GM12872 (cell line): ENCODE data around the gene CFL1.

Experiments
- TF ChIP-seq, protein P1 (sequence below): IDR thresholded peaks from 3 replicates; pipeline ENCODE4 v1.5.1; 2011; ENCODE audit warnings: low read depth, mild to moderate bottlenecking, low read length, moderate library complexity; ENCODE audit not compliant: insufficient read depth

Gene CFL1

DNA sequence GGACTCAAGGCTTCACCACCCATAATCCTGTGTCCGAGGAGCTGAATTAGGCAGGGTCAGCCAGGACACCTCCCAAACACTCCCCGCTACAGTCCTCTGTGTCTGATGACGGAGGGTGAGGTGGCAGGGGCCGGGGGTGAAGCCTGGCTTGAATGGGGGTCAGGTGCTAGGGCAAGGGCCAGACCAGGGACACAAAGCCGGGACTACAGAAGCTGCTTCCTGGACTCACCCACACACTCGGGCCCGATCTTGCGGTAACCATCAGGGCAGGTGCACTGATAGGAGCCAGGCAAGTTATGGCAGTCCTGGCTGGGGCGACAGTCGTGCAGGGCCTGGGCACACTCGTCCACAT lies 12.3 kb upstream of the CFL1 start:
- TF ChIP-seq, protein P1, sequence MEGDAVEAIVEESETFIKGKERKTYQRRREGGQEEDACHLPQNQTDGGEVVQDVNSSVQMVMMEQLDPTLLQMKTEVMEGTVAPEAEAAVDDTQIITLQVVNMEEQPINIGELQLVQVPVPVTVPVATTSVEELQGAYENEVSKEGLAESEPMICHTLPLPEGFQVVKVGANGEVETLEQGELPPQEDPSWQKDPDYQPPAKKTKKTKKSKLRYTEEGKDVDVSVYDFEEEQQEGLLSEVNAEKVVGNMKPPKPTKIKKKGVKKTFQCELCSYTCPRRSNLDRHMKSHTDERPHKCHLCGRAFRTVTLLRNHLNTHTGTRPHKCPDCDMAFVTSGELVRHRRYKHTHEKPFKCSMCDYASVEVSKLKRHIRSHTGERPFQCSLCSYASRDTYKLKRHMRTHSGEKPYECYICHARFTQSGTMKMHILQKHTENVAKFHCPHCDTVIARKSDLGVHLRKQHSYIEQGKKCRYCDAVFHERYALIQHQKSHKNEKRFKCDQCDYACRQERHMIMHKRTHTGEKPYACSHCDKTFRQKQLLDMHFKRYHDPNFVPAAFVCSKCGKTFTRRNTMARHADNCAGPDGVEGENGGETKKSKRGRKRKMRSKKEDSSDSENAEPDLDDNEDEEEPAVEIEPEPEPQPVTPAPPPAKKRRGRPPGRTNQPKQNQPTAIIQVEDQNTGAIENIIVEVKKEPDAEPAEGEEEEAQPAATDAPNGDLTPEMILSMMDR, result no peak

DNA sequence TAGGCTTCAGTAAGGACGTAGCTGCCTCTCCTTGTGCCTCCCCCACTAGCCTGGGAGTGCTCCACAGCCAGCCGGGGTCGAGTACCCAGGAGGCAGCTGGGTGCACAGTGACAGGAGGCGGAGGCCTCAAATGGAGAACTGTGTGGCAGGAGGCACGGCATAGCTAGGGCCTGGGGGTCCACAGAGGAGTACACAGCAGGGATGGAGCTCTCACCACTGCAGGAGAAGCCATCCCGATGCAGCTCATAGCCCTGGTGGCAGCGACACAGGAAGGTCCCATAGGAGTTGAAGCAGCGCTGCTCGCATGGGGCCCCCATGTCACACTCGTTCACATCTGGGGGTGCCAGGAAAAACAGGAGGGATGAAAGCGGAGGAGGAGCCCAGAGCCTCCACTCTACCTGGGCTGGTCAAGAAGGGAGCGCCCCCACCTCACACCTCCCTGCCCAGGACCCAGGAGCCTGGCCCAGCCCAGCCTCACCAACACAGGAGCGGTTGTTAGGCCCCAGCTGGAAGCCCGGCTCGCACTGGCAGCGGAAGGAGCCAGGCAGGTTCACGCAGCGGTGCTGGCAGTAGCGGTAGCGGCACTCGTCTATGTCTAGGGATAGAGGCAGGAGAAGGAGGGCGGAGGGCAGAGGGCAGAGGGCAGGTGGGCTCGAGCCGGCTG lies 11.8 kb upstream of the CFL1 start:
- TF ChIP-seq, protein P1, result no peak

DNA sequence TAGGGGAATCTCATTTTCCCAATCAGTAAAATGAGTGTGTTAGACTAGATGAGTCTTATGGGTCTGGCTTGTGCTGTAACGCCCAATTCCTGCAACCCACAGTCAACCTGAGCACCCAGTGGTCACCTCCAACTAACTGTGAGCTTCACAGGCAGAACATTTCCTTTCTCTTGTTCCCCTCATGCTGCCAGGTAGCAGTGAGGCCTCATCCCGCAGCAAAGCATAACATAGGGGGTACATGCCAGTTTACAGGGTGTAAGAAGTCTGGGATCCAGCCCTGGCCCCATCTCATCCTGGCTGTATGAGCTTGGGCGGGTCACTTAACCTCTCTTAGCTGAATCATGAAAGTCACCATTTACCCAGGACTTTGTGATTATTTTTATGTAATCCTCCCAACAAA lies 10.9 kb upstream of the CFL1 start:
- TF ChIP-seq, protein P1, result no peak

DNA sequence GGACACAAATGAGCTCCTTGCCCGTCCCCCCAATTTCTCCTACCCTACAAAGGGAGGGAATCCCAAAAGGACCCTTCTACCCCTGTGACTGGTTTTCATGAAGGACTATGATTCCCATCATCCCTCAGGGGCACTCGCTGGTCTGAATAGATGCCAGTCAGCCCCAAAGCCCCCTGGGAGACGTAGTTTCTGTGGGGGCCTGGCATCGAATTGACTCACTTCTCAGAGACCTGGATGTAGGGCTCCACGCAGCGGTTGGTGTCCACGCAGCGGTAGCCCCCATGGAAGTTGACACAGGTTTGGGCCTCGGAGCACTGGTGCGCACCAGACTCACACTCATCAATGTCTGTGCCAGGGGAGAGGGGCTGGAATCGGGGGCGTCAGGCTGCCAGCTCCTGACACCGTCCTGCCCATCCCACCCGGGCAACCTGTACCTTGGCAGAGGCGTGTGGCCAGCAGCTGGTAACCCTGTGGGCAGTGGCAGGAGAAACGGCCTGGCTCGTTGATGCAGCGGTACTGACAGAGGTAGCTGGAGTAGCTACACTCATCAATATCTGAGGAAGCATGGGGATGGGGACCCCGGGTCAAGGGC lies 10.2 kb upstream of the CFL1 start:
- TF ChIP-seq, protein P1, result no peak

DNA sequence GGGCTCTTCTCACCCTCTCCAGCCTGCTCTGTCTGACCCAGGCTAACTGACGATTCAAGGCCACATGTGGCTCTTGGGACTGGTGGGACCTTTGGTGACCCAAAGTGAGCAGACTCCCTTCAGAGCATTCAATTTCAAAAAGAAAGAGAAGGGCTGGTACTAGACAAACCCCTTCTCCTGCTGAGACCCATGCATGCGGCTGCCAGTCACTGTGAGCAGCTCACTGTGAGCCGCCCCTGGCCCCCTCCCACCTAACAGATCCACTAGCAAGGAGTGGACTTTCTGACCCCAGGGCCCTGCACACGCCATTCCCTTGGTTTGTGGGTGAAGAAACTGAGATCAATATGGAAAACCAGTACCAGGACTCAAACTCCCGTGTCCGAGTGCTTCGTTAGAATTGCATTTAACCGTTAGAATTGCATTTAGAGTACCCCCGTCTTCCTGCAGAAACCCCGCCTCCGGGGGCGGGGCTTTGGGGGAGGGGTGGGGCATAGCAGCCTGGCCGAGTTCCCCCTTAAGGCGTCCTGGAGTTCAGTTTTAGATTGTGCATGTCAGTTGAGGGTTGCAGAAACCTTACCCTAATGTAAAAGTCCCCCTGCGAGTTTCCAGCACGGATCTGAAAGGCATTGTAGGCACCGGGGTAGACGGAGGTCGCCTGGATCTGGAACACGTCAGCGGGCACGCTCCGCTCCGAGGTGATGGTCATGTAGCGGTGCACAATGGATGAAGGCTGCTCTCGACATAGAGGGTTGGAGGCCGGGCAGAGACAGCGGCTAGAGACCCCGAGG lies 9.5 kb upstream of the CFL1 start:
- TF ChIP-seq, protein P1, result no peak

DNA sequence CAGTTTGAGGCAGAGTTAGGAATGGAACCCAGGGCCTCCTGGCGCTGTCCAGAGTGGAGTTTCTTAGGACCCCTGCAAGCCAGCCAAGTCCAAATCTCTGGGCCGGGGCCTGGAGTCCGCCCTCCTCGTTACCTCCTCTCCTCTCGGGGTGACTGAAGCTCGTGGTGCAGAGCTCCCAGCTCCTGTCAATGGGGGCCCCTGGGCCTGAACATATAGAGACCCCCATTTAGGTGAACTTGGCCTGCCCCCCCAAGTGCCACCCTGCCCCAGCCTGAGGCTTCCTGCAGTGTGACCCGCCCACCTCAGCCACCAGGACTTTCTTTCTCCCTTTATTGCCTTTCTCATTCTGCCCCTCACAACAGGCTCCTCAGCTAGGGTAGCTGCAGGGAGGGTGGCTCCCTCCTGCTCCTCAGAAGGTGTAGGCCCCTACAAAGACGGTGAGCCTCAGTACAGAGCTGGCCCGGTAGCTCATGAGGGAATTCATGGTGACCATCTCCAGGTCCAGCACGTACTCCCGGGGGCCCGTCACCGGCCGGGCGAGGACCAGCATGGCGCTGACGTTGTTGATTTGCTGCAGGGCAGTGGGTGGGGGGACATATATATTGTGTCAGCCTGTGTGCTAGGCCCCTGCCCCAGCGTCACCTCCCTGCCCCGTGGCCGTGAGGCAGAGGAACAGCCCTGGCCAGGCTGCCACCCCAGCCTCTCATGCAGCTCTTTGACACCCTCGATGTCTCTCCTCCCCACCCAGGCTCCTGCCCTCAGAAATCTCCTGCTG lies 8.7 kb upstream of the CFL1 start:
- TF ChIP-seq, protein P1, result no peak
